Measurements from ENCODE around the gene ARMC5. TPM values are rescaled to one million over a fixed set of nuclear protein-coding genes. Genes with fewer than 3 reads are reported as not detected.

Gene ARMC5
- total RNA-seq, 4 donors from 2014 or later = 13.9 to 24.3 (median 19.4) TPM

DNA sequence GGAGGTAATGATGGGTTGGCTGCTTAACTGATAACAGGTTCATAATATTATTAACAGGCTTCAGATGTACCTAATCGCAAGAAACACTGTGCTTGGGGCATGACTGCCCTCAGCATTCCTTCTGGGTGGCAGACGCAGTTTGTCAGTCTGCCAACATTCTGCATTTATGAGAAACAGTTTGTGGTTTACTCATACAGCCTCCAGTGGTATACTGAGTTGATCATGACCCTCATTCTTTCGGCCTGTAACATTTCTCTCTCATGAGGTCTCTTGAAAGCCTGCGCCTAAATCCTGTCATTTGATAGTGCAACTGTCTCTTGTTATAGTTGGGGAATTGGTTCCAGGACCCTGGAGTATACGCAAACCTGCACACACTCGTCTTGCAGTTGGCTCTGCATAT is 53.8 kb downstream of the ARMC5 start:
- peaks cover 10 to 12% of the 10 kb centered on the region in 2 donors for H3K4me1 ChIP-seq
- H3K27me3 ChIP-seq = peaks cover 0 to 3% (median 0%) of the 10 kb centered on the region in 3 donors
- in situ Hi-C loops (cut with MboI; ENCODE audit: low sequenced_read_pairs in 4 of 4) = loop anchor here in 3 of 4 donors (25.0 kb wide), 3 partner anchors 199 to 374 kb away; partner anchors contain the start of gene ZNF267 (in 2 of the 3)
- TF ChIP-seq, protein P1, sequence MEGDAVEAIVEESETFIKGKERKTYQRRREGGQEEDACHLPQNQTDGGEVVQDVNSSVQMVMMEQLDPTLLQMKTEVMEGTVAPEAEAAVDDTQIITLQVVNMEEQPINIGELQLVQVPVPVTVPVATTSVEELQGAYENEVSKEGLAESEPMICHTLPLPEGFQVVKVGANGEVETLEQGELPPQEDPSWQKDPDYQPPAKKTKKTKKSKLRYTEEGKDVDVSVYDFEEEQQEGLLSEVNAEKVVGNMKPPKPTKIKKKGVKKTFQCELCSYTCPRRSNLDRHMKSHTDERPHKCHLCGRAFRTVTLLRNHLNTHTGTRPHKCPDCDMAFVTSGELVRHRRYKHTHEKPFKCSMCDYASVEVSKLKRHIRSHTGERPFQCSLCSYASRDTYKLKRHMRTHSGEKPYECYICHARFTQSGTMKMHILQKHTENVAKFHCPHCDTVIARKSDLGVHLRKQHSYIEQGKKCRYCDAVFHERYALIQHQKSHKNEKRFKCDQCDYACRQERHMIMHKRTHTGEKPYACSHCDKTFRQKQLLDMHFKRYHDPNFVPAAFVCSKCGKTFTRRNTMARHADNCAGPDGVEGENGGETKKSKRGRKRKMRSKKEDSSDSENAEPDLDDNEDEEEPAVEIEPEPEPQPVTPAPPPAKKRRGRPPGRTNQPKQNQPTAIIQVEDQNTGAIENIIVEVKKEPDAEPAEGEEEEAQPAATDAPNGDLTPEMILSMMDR (IDR thresholded peaks at IDR 0.05 in 4 of 5, conservative IDR thresholded peaks at IDR 0.05 in 1 of 5) = no peak
- TF ChIP-seq POLR2A (IDR thresholded peaks at IDR 0.05) = no peak
- intact Hi-C loops (cut with DNase I; ENCODE audit: low total_unique reads) = no loop called here
- DNase-seq = no peak
- no peak overlapping the region for H3K27ac ChIP-seq
- H3K4me3 ChIP-seq = no peak overlapping the region
- no peaks in the 10 kb centered on the region for H3K9me3 ChIP-seq
- no peaks in the 10 kb centered on the region for H3K36me3 ChIP-seq
- ATAC-seq = no peak

DNA sequence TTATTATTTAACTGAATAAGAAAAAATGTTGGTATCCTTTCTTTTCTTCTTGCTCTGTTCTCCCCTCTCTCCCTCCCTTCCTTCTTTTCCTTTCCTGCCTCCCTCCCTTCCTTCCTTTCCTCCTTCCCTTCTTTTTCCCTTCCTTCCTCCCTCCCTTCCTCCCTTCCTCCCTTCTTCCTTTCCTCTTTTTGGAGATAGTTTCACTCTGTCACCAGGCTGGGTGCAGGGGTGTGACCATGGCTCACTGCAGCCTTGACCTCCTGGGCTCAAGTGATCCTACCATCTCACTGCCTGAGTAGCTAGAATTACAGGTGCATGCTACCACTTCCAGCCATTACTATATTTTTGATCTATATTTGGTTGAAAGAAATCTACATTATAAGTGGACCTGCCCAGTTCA is 54.6 kb downstream of the ARMC5 start:
- intact Hi-C loops (cut with DNase I; ENCODE audit: low total_unique reads) = no loop called here
- H3K27me3 ChIP-seq = peaks cover 0 to 3% (median 2%) of the 10 kb centered on the region in 3 donors
- H3K4me3 ChIP-seq = no peak overlapping the region
- peaks cover 9 to 10% of the 10 kb centered on the region in 2 donors for H3K4me1 ChIP-seq
- DNase-seq (no peak), ATAC-seq (no peak)
- H3K27ac ChIP-seq = no peak overlapping the region
- H3K36me3 ChIP-seq = no peaks in the 10 kb centered on the region
- in situ Hi-C loops (cut with MboI; ENCODE audit: low sequenced_read_pairs in 4 of 4) = loop anchor here in 3 of 4 donors (25.0 kb wide), 3 partner anchors 198 to 373 kb away; partner anchors contain the start of gene ZNF267 (in 2 of the 3)
- no peak for TF ChIP-seq POLR2A (IDR thresholded peaks at IDR 0.05)
- TF ChIP-seq, protein P1 (IDR thresholded peaks at IDR 0.05 in 4 of 5, conservative IDR thresholded peaks at IDR 0.05 in 1 of 5) = no peak
- no peaks in the 10 kb centered on the region for H3K9me3 ChIP-seq

Other genes starting within 250 kb of the ARMC5 start
- 100 to 1,000 TPM in 2 of 4 donors, 10 to 100 TPM in 2; 76.7 to 101 (median 97.4) TPM for gene TRIM72, start 245.4 kb upstream of the ARMC5 start, total RNA-seq
- gene PYDC1, start 242.4 kb upstream of the ARMC5 start, total RNA-seq = not detected
- 1 to 10 TPM in 3 of 4 donors, under 1 TPM in 1; 0.68 to 3.9 (median 3.0) TPM for gene ITGAM, start 199.5 kb upstream of the ARMC5 start, total RNA-seq
- under 1 TPM; 0.22 to 0.91 (median 0.56) TPM for gene ITGAX, start 104.3 kb upstream of the ARMC5 start, total RNA-seq
- not detected for gene ITGAD, start 66.2 kb upstream of the ARMC5 start, total RNA-seq
- 1,000 to 10,000 TPM in 1 of 4 donors, 100 to 1,000 TPM in 3; 597 to 1,192 (median 930) TPM for gene COX6A2, start 31.1 kb upstream of the ARMC5 start, total RNA-seq
- gene ZNF843, start 16.7 kb upstream of the ARMC5 start, total RNA-seq = 1 to 10 TPM in 3 of 4 donors, under 1 TPM in 1; 0.65 to 3.0 (median 1.5) TPM
- 10 to 100 TPM in 1 of 4 donors, 1 to 10 TPM in 3; 4.6 to 14.4 (median 7.4) TPM for gene TGFB1I1, start 12.7 kb downstream of the ARMC5 start, total RNA-seq
- gene SLC5A2, start 23.6 kb downstream of the ARMC5 start, total RNA-seq = not detected
- 10 to 100 TPM in 1 of 4 donors, 1 to 10 TPM in 3; 6.7 to 15.1 (median 8.5) TPM for gene RUSF1, start 48.9 kb downstream of the ARMC5 start, total RNA-seq
- gene AHSP, start 68.4 kb downstream of the ARMC5 start, total RNA-seq = not detected

Measured in gastrocnemius medialis (tissue), 4 donors.